SU-DHL-6 (cell line): ENCODE measurements around the gene CACNA2D1.

Experiments used
- H2AFZ ChIP-seq: fragments of 200-600 bp; sonication (generic); 2 replicates; pipeline ENCODE4 v1.6.1; 2014; ENCODE audit warnings: low read depth, mild to moderate bottlenecking, moderate library complexity, mixed read lengths, antibody characterized with exemption, low read length; ENCODE audit not compliant: severe bottlenecking
- H3F3A ChIP-seq: fragments of 200-600 bp; shearing (Covaris generic); 2 replicates; pipeline ENCODE4 v1.6.0; 2016; ENCODE audit warnings: antibody characterized with exemption, mild to moderate bottlenecking; ENCODE audit not compliant: insufficient read depth
- H3K27ac ChIP-seq: fragments of 200-600 bp; sonication (generic); 2 replicates; pipeline ENCODE4 v1.5.1; 2016; ENCODE audit warnings: low read depth, mild to moderate bottlenecking, low read length, moderate library complexity, mixed read lengths
- H3K27me3 ChIP-seq: fragments of 200-600 bp; sonication (generic), shearing (Covaris generic); 2 replicates; pipeline ENCODE4 v1.6.0; 2014; ENCODE audit warnings: mild to moderate bottlenecking, low read length
- H3K36me3 ChIP-seq: fragments of 200-600 bp; sonication (generic); 2 replicates; pipeline ENCODE4 v1.6.1; 2014; ENCODE audit warnings: mild to moderate bottlenecking, low read length, mixed read lengths
- H3K4me2 ChIP-seq: fragments of 300-600, 200-600 bp; shearing (Covaris generic), sonication (generic); 2 replicates; pipeline ENCODE4 v1.6.0; 2014; ENCODE audit warnings: low read length, low read depth, mild to moderate bottlenecking; ENCODE audit not compliant: poor library complexity, severe bottlenecking
- H3K4me3 ChIP-seq: fragments of 200-600 bp; sonication (generic); 2 replicates; pipeline ENCODE4 v1.5.1; 2014; ENCODE audit warnings: antibody characterized with exemption, low read length, mild to moderate bottlenecking, mixed read lengths; ENCODE audit not compliant: insufficient read depth, poor library complexity, severe bottlenecking
- H3K79me2 ChIP-seq: fragments of 200-600 bp; sonication (generic); 2 replicates; pipeline ENCODE4 v1.6.1; 2014; ENCODE audit warnings: mild to moderate bottlenecking, low read length, moderate library complexity; ENCODE audit not compliant: insufficient read depth
- H3K9ac ChIP-seq: fragments of 200-600 bp; sonication (generic); 2 replicates; pipeline ENCODE4 v1.7.0; 2014; ENCODE audit warnings: mild to moderate bottlenecking, low read length
- H3K9me2 ChIP-seq: fragments of 200-600 bp; sonication (generic); replicated peaks from 2 replicates; pipeline ENCODE4 v1.6.1; 2014; ENCODE audit warnings: low read length; ENCODE audit not compliant: insufficient read depth
- H3K9me3 ChIP-seq: fragments of 200-600 bp; sonication (generic); 2 replicates; pipeline ENCODE4 v1.6.1; 2014; ENCODE audit warnings: low read length, mixed read lengths; ENCODE audit not compliant: insufficient read depth
- H4K20me1 ChIP-seq: fragments of 200-600 bp; sonication (generic); 2 replicates; pipeline ENCODE4 v1.6.1; 2014; ENCODE audit warnings: low read depth, mild to moderate bottlenecking, antibody characterized with exemption, low read length, moderate library complexity, mixed read lengths
- EZH2phosphoT487 ChIP-seq: fragments of 200-600 bp; sonication (generic), shearing (Covaris generic); conservative IDR thresholded peaks from 2 replicates; pipeline ENCODE4 v1.6.1; 2018; ENCODE audit warnings: mild to moderate bottlenecking, antibody characterized with exemption, low read length, moderate library complexity, mixed read lengths
- TF ChIP-seq, protein P1 (sequence below): fragments of 200-600 bp; sonication (generic); IDR thresholded peaks from one replicate; pipeline ENCODE4 v1.5.1; 2017; ENCODE audit warnings: antibody characterized with exemption, mild to moderate bottlenecking, low read length, moderate library complexity; ENCODE audit not compliant: insufficient read depth, poor library complexity, severe bottlenecking

CACNA2D1 gene

DNA sequence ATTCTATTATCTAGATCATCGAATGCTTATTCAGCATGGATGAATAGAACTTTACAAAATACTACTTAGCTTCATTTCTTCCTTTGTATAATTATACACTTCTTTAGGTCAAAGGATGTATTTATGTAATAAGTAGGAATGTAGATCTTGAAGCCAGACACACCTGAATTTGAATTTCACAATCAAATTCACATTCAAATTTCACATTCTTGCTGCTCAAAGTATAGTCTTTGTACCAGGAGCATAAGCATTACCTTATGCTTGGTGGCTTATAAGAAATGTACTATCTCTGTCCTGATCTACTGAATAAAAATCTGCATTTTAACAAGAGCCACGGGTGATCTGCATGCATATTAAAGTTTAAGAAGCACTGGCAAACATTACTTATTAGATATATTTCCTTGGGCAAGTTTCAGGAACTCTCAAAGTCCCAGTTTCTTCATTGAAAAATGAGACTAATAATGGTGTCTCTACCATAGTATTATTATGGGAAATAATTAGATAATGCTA lies 112.8 kb downstream of the CACNA2D1 start:
- Histone ChIP-seq H3K79me2 (no peaks in the 10 kb centered on the region), H3K36me3 (no peaks in the 10 kb centered on the region), H3K9ac (no peak overlapping the region), H3K27me3 (no peaks in the 10 kb centered on the region), H4K20me1 (no peaks in the 10 kb centered on the region; the same call in 1 of the 2 replicates), H3F3A (no peaks in the 10 kb centered on the region), H3K27ac (no peak overlapping the region), H3K4me3 (no peak overlapping the region), H3K4me2 (no peak overlapping the region), H2AFZ (no peak overlapping the region), H3K9me3 (no peaks in the 10 kb centered on the region), H3K9me2 (no peaks in the 10 kb centered on the region)
- TF ChIP-seq, protein P1, sequence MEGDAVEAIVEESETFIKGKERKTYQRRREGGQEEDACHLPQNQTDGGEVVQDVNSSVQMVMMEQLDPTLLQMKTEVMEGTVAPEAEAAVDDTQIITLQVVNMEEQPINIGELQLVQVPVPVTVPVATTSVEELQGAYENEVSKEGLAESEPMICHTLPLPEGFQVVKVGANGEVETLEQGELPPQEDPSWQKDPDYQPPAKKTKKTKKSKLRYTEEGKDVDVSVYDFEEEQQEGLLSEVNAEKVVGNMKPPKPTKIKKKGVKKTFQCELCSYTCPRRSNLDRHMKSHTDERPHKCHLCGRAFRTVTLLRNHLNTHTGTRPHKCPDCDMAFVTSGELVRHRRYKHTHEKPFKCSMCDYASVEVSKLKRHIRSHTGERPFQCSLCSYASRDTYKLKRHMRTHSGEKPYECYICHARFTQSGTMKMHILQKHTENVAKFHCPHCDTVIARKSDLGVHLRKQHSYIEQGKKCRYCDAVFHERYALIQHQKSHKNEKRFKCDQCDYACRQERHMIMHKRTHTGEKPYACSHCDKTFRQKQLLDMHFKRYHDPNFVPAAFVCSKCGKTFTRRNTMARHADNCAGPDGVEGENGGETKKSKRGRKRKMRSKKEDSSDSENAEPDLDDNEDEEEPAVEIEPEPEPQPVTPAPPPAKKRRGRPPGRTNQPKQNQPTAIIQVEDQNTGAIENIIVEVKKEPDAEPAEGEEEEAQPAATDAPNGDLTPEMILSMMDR, result no peak
- no peak for TF ChIP-seq EZH2phosphoT487

DNA sequence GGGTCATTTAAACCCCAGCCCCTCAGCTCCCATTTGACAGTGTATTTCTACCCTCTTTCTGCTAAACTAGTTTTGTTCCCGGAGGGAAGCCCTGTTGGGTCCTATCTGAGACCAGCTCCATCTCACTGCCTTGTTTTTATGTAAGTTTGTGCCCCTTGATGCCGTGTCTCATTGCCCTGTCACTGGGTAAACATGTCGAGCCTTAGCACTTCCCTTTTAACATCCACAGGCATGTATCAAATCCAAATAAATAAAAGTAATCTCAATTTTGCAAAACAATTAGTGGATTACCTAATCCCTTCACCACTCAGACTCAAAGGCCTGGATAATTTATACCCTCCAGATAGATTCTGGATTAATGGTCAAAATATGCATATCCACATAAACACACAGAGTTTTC lies 115.7 kb downstream of the CACNA2D1 start:
- no peak overlapping the region for H3K27ac ChIP-seq
- no peaks in the 10 kb centered on the region for H3K9me3 ChIP-seq
- no peak overlapping the region for H3K9ac ChIP-seq

DNA sequence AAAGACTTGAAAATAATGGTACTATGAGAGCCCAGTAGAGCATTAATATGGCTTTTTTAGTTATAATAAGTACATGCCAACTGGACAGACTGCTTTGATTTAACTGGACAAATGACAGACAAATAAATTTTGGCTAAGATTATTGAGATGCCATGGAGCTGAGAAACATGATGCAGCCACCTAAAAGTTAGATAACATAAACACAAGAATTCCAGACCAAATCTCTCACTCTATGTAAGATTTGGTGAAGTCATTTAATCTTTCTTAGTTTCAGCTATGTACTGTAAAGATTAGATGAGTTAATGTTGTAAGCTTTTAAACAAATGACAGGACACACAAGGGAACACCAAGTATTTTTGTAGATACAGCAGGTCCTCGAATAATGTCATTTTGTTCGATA lies 118.2 kb downstream of the CACNA2D1 start:
- no peaks in the 10 kb centered on the region for H3K9me2 ChIP-seq
- H3K27ac ChIP-seq, result no peak overlapping the region
- H3K9me3 ChIP-seq, result no peaks in the 10 kb centered on the region
- H3K4me3 ChIP-seq, result no peak overlapping the region
- H3K36me3 ChIP-seq, result no peaks in the 10 kb centered on the region
- H4K20me1 ChIP-seq, result no peaks in the 10 kb centered on the region; the same call in 1 of the 2 replicates
- no peak overlapping the region for H3K4me2 ChIP-seq
- H2AFZ ChIP-seq, result no peak overlapping the region
- H3K27me3 ChIP-seq, result no peaks in the 10 kb centered on the region
- no peak overlapping the region for H3K9ac ChIP-seq
- no peaks in the 10 kb centered on the region for H3K79me2 ChIP-seq
- H3F3A ChIP-seq, result no peaks in the 10 kb centered on the region
- TF ChIP-seq EZH2phosphoT487, result no peak
- TF ChIP-seq, protein P1, result no peak

More for the DNA sequence above, 115.7 kb downstream of the CACNA2D1 start:
- no peaks in the 10 kb centered on the region for H3K36me3 ChIP-seq
- H2AFZ ChIP-seq, result no peak overlapping the region
- TF ChIP-seq, protein P1, result no peak
- no peak for TF ChIP-seq EZH2phosphoT487
- no peak overlapping the region for H3K4me3 ChIP-seq
- H4K20me1 ChIP-seq, result no peaks in the 10 kb centered on the region; the same call in 1 of the 2 replicates
- no peak overlapping the region for H3K4me2 ChIP-seq
- H3F3A ChIP-seq, result no peaks in the 10 kb centered on the region
- no peaks in the 10 kb centered on the region for H3K79me2 ChIP-seq
- H3K9me2 ChIP-seq, result no peaks in the 10 kb centered on the region
- no peaks in the 10 kb centered on the region for H3K27me3 ChIP-seq
